HL-60 (cell line): ENCODE measurements around the gene SNAI1.
"Not testable (repeated sequence)": the region's sequence is repeated elsewhere in the genome, so short reads cannot be mapped to it uniquely, and the experiment has no call there.

Experiments used
- DNase-seq, 2 experiments: peaks; one replicate each; pipeline ENCODE4 v3.0.0-alpha.2; 2010 to 2020; ENCODE audit warnings: low read depth in 1 of 2, low spot score in 1 of 2
- H3K27ac ChIP-seq: fragments of 250-450 bp; sonication (Bioruptor Pico); replicated peaks from 2 replicates; pipeline ENCODE4 v1.5.1; 2020; ENCODE audit warnings: mild to moderate bottlenecking, moderate library complexity
- H3K27me3 ChIP-seq: fragments of 250-450 bp; sonication (Bioruptor Pico); 2 replicates; pipeline ENCODE4 v1.5.1; 2021; ENCODE audit warnings: mild to moderate bottlenecking, moderate library complexity; ENCODE audit not compliant: insufficient read depth, poor library complexity, severe bottlenecking
- H3K4me3 ChIP-seq: replicated peaks from 2 replicates; pipeline ENCODE4 v1.5.1; 2011; ENCODE audit warnings: mild to moderate bottlenecking, control low read depth, low read length; ENCODE audit not compliant: insufficient read depth
- CTCF ChIP-seq: IDR thresholded peaks from one replicate; pipeline ENCODE4 v1.5.1; 2011; ENCODE audit warnings: low read length, control low read depth, inconsistent platforms; ENCODE audit not compliant: insufficient read depth
- GABPA ChIP-seq: IDR thresholded peaks from 2 replicates; pipeline ENCODE4 v1.6.1; 2012; ENCODE audit warnings: low read depth
- POLR2AphosphoS5 ChIP-seq: IDR thresholded peaks from 2 replicates; pipeline ENCODE4 v1.6.1; 2012; ENCODE audit warnings: low read depth
- REST ChIP-seq: IDR thresholded peaks from 2 replicates; pipeline ENCODE4 v1.6.1; 2012; ENCODE audit warnings: low read depth; ENCODE audit not compliant: insufficient replicate concordance
- SPI1 ChIP-seq: IDR thresholded peaks from 2 replicates; pipeline ENCODE4 v1.6.1; 2012; ENCODE audit warnings: low read depth, mild to moderate bottlenecking, borderline replicate concordance

Gene SNAI1

GRCh38 chr20:50000548-50001222, 17.9 kb downstream of the SNAI1 start:
- DNase-seq, H3K27ac ChIP-seq, H3K27me3 ChIP-seq, H3K4me3 ChIP-seq: not testable (repeated sequence)

GRCh38 chr20:50001784-50002311, 19.1 kb downstream of the SNAI1 start:
- DNase-seq = no peak
- TF ChIP-seq GABPA (no peak), CTCF (no peak), SPI1 (no peak)
- H3K27me3 ChIP-seq = no peaks in the 10 kb centered on the region
- H3K4me3 ChIP-seq = no peak overlapping the region
- no peak overlapping the region for H3K27ac ChIP-seq

GRCh38 chr20:50003253-50003656, 20.5 kb downstream of the SNAI1 start:
- DNase-seq = peak; percentile 87 to 95
- Histone ChIP-seq H3K27me3 (no peaks in the 10 kb centered on the region), H3K27ac (no peak overlapping the region), H3K4me3 (no peak overlapping the region)
- peak; percentile 71 for TF ChIP-seq POLR2AphosphoS5
- TF ChIP-seq GABPA = no peak
- TF ChIP-seq SPI1 = peak; percentile 49; the same call in 1 of the 2 replicates

- H3K27ac ChIP-seq = no peak overlapping the region
- DNase-seq = no peak
- TF ChIP-seq REST = no peak
- no peak for TF ChIP-seq CTCF
- no peak overlapping the region for H3K4me3 ChIP-seq
- no peaks in the 10 kb centered on the region for H3K27me3 ChIP-seq
These were observed 21.4 kb downstream of the SNAI1 start for GRCh38 chr20:50004229-50004628.

GRCh38 chr20:50005471-50005981, 22.7 kb downstream of the SNAI1 start:
- H3K27ac ChIP-seq = no peak overlapping the region; the same call in 1 of the 2 replicates
- DNase-seq = peak; percentile 71 to 84
- TF ChIP-seq REST (no peak), POLR2AphosphoS5 (peak; percentile 95), CTCF (no peak), GABPA (no peak), SPI1 (peak; percentile 74; the same call in 1 of the 2 replicates)
- H3K4me3 ChIP-seq = no peak overlapping the region
- no peaks in the 10 kb centered on the region for H3K27me3 ChIP-seq
